CD4-positive, alpha-beta T cell treated with Interleukin-12 subunit alpha and Interleukin-12 subunit beta, for 1 hour (primary cell): ENCODE measurements around the gene CD300E.
"Not testable (repeated sequence)": the region's sequence is repeated elsewhere in the genome, so short reads cannot be mapped to it uniquely, and the experiment has no call there.

Experiments used
- DNase-seq: peaks from one replicate; pipeline ENCODE4 v3.0.0-alpha.2; 2020

Gene CD300E

GRCh38 chr17:74597069-74597790 is 26.3 kb downstream of the CD300E start:
- no peak for DNase-seq

GRCh38 chr17:74595037-74595750 is 28.3 kb downstream of the CD300E start:
- no peak for DNase-seq

- DNase-seq, result no peak
These were observed 31.2 kb downstream of the CD300E start, which contains the start of gene CD300LD for GRCh38 chr17:74592087-74592990. CD300LD (minus strand) TSS chr17:74592283; CDS start chr17:74592202, 81 bp downstream.

- DNase-seq, result no peak
These were observed 32.0 kb downstream of the CD300E start for GRCh38 chr17:74591503-74591902.

DNA sequence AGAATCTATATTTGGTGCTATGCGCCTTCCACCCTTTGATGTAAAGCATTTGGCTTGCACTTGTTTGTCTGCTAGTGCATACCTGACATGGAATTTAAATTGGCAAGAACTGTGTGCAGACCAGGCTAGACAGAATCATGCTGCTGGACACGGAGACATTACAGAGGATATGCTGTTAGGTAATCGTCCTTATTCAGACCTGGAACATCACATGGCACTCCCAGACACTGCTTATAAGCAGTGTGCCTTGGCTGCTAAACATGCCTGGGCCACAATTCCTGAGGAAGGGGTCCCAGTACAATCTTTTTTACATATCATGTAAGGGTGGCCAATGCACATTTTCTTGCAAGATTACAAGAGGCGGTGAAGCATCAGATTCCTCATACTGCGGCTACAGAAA is 37.8 kb downstream of the CD300E start:
- no peak for DNase-seq

DNA sequence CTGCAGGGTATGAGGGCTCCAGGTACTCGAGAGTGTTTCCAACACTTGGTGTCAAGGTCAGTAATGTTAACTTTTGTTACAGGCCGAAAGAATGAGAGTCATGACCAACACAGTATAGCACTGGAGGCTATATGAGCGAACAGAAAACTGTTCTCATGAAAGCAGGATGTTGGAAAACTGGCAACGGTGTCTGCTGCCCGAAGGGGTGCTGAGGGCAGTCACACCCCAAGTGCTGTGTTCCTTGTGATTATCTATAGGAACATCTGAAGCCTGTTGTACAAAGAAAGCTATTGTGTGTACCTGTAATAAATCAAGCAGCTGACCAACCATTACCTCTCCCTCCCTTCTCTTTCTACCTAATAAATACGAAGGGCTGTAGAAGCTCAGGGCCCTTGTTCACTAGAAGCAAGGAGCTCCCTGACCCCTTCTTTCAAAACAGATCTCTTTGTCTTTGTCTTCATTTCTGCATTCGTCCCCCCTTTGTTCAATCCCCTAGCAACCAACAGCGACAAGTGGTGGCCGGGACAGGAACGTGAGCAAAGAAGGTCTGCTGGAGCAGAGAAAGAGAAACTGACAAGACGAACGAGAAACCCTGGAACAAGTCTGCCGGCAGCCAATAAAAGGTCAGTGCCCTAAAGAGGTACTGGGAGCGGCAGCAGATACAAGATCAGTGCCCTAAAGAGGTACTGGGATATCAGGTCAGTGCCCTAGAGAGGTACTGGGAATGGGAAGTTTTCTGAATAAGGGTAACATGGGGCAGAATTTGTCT is 39.1 kb downstream of the CD300E start:
- no peak for DNase-seq

DNA sequence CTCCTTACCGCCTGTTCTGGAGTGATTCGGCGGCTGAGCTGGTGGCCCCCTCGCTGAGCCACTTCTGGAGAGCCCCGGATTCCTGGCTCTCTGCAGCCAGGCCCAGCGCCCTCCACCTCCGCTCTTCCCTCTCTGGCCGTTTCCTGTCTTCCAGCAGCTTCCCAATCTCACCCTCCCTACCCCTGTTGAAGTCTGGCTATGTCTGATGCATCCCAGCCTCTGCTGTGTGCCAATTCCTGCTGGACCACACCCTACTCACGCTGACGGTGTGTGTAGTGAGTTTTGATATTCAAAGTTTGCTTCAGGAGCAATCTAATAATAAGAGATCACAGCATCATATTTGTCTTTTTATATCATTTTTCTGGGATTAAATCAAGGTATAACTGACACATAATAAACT is 40.9 kb downstream of the CD300E start:
- DNase-seq, result no peak

DNA sequence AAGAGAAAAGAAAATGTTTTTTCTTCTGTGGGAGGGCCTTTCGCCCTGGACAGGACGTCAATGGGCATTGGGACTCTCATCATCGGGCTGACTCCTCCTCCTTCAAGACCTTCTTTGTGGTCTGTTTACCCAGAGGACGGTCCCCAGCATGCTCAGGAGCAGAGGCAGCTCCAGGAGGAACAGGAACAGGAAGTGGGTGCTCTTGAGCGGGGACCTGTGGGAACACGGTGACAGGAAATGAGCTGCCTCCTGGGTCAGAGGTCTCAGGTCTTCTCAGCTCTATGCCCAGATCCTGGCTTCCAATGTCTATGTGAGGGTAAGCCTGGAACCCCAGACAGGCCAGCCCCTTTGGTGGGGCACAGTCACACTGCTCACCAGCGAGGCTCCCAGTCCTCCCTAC is 43.6 kb downstream of the CD300E start:
- no peak for DNase-seq

DNA sequence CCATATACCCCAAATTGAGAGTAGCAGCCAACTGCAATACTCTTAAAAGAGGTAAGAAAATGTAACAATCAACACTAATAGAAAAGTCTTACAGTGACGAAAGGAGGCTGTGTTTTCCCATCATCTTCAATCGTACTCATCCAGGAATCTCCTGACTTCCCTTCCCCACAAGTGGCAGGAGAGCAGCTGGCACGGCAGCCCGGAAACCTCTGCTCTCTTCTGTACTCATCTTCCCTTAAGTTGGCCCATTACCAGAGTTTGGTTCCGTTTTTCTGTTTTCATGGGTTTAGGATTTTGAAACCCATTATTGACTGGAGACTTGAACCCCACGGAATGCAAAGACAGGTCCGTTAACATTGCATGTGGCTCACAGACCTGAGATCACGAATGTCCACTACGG is 44.6 kb downstream of the CD300E start:
- DNase-seq, result no peak

DNA sequence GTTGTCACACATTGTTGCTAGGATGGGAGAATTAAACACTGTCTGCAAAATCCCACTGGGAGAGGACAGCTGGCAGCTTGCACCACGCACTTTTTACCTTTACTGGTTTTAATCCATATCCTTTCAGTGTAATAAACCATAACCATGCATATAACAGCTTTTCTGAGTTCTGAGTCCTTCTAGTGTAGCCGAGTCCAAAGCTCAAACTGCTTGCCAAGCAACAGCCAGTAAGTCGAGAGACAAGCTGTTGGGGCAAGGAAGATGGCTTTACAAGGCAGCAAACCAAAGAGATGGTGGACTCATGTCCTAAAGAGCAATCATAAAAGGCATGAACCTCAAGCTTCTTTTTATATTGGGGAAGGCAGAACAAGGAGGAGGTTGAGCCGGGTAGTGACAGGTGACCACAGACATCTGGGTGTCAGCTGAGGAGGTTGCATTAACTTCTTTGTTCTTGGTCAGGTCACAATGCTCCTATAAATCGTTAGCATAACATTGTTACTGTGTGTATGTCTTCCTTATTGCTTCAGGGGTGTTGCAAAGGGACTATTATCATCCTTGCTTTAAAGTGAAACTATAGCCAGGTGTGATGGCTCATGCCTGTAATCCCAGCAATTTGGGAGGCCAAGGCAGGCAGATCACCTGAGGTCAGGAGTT is 48.9 kb downstream of the CD300E start:
- DNase-seq, result no peak

DNA sequence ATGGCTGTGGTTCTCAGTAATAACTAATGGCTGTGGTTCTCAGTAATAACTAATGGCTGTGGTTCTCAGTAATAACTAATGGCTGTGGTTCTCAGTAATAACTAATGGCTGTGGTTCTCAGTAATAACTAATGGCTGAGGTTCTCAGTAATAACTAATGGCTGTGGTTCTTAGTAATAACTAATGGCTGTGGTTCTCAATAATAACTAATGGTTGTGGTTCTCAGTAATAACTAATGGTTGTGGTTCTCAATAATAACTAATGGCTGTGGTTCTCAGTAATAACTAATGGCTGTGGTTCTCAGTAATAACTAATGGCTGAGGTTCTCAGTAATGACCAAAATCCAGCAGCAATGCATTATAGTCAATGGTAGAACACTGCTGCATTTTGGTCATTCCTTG is 49.9 kb downstream of the CD300E start:
- not testable (repeated sequence) for DNase-seq

DNA sequence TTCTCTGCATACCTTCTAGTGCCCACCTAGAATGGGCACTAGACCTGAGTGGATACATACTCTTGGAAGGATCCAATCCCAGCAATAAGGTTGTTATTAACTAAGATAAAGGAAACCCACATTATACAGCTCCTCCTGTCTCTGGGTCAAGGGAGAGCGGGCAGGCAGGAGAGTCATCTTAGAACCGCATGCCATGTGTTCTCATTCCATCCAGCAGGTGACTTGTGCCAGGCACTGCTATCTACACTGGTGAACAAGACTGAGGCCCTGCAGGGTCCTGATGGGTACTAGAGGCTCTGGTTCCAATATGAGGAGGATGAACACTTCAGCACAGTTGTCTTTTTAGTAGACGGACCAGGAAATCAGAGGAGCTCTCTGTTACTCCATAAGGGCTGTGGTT is 50.4 kb downstream of the CD300E start:
- no peak for DNase-seq

GRCh38 chr17:74571621-74572270 is 51.8 kb downstream of the CD300E start:
- DNase-seq, result no peak

- DNase-seq, result peak; percentile 18
These were observed 54.2 kb downstream of the CD300E start for GRCh38 chr17:74569020-74570003.

- no peak for DNase-seq
These were observed 55.2 kb downstream of the CD300E start for GRCh38 chr17:74568106-74568873.

DNA sequence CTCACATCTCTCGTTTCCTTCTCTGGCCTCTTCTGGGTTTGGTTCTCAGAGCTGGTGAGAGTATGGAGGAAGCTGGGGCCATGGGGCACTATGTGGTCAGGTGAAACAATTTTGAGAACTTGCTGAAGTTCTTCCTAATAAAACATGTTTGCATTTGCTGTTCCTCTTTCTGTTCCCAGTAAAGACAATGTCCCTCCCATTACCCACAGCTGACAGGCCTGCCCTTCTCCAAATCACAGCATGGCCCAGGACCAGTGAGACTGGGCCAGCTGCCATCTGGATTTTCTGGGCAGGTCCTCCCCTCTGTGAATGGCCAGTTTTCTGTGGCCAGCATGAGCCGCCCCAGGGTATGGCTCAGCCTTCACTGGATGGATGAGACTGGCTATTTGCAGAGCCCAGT is 56.1 kb downstream of the CD300E start, which contains the start of gene CD300H:
TSS of gene CD300H (minus strand) at position 113 of the 400 bp plus-strand sequence.
- DNase-seq, result no peak

DNA sequence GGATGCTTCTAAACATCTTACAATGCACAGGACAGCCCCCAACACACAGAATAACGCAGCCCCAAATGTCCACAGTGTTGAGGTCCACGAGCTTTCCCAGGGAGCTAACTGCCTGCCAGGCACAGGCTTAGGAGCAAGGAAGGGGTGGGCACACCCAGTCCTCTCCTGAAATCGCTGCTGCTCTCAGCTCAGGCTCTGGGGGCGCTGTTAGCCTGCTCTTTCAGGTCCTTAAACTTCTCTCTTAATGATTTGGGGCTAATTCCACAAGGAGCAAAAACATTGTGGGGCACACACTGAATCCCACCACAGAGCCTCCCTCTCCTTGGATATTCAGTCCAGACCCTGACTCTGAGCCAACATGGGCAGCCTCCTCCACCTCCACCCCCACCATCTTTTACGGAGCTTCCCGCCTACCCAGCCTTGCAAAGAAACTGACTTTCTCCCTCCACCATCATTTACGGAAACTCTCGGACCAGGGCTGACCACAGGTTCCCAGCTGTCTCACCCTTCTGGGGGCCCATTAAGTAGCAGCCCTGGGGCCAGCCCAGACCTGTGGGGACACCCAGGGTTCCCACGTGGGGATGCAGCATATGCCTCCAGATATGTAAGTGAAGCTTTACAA is 57.3 kb downstream of the CD300E start:
- DNase-seq, result peak; percentile 23

- no peak for DNase-seq
These were observed 58.4 kb downstream of the CD300E start for GRCh38 chr17:74565126-74565525.

DNA sequence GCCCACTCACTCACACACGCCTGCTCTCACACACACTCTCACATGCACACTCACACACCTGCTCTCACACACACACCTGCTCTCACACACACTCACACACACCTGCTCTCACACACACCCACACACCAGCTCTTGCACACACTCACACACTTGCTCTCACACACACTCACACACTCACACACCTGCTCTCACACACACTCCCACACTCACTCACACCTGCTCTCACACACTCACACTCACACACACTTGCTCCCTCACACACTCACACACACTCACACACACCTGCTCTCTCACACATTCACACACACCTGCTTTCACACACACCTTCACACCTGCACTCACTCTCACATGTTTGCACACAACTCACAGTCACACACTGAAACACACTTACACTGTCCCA is 60.2 kb downstream of the CD300E start:
- DNase-seq, result no peak
